DOHH2 (cell line): Measurements from ENCODE around the gene POLR3K.

Experiments
- CTCF ChIP-seq: fragments of 200-600 bp; sonication (generic); IDR thresholded peaks from one replicate; pipeline ENCODE4 v1.5.1; 2014; ENCODE audit warnings: antibody characterized with exemption, mild to moderate bottlenecking, low read depth, low read length; ENCODE audit not compliant: poor library complexity, severe bottlenecking
- EZH2phosphoT487 ChIP-seq: fragments of 200-600 bp; sonication (generic); IDR thresholded peaks from 2 replicates; pipeline ENCODE4 v1.6.1; 2017; ENCODE audit warnings: borderline replicate concordance, mild to moderate bottlenecking, antibody characterized with exemption, low read length, moderate library complexity, mixed read lengths

- TF ChIP-seq CTCF = no peak
- no peak for TF ChIP-seq EZH2phosphoT487
These were observed 22.4 kb upstream of the POLR3K start for GRCh38 chr16:75580-76501.
